Liver (tissue), 9 donors: Measurements from ENCODE around the gene KANK2. TPM values are rescaled to one million over a fixed set of nuclear protein-coding genes. Genes with fewer than 3 reads are reported as not detected.

Experiments
- DNase-seq: peaks from one replicate; pipeline ENCODE4 v3.0.0-alpha.2; 2017; ENCODE audit warnings: low spot score
- H3K27ac ChIP-seq, 2 donors: one replicate each; pipeline ENCODE4 v1.7.0; 2013; ENCODE audit warnings: inconsistent platforms in 2 of 2, low read length in 2 of 2, control low read depth in 1 of 2, low read depth in 1 of 2, mild to moderate bottlenecking in 1 of 2
- H3K27me3 ChIP-seq, 4 donors: one replicate each; pipeline versions ENCODE4 v1.6.1 to v1.7.0; 2013; ENCODE audit warnings: low read length in 3 of 4, inconsistent platforms in 1 of 4, mild to moderate bottlenecking in 1 of 4, moderate library complexity in 1 of 4; ENCODE audit not compliant: control insufficient read depth in 4 of 4, insufficient read depth in 4 of 4
- H3K36me3 ChIP-seq, 4 donors: one replicate each; pipeline versions ENCODE4 v1.6.1 to v1.7.0; 2013; ENCODE audit warnings: low read length in 3 of 4, mild to moderate bottlenecking in 3 of 4, low read depth in 1 of 4, moderate library complexity in 1 of 4; ENCODE audit not compliant: control insufficient read depth in 4 of 4, insufficient read depth in 3 of 4
- H3K4me1 ChIP-seq, 4 donors: one replicate each; pipeline versions ENCODE4 v1.6.1 to v1.7.0; 2013; ENCODE audit warnings: low read length in 3 of 4, mild to moderate bottlenecking in 3 of 4, moderate library complexity in 1 of 4; ENCODE audit not compliant: control insufficient read depth in 4 of 4, insufficient read depth in 4 of 4
- H3K4me3 ChIP-seq, 3 donors: one replicate each; pipeline versions ENCODE4 v1.6.1 to v1.7.0; 2013; ENCODE audit warnings: low read length in 3 of 3, control low read depth in 1 of 3, low read depth in 1 of 3, mild to moderate bottlenecking in 1 of 3
- H3K9ac ChIP-seq, 2 donors: one replicate each; pipeline ENCODE4 v1.7.0; 2013; ENCODE audit warnings: low read length in 2 of 2, mild to moderate bottlenecking in 2 of 2, moderate library complexity in 2 of 2, control low read depth in 1 of 2, low read depth in 1 of 2
- H3K9me3 ChIP-seq, 4 donors: one replicate each; pipeline versions ENCODE4 v1.6.1 to v1.7.0; 2013; ENCODE audit warnings: low read length in 3 of 4; ENCODE audit not compliant: control insufficient read depth in 4 of 4
- CTCF ChIP-seq: fragments of 150-350 bp; IDR thresholded peaks from 2 replicates; pipeline ENCODE4 v1.5.1; 2017; ENCODE audit warnings: improper control_type of control experiment, low read depth, low read length; ENCODE audit not compliant: missing input control
- EGR1 ChIP-seq, 2 donors: IDR thresholded peaks; 2 replicates each; pipeline ENCODE4 v1.6.1; 2016 to 2018; ENCODE audit warnings: antibody characterized with exemption in 2 of 2, low read depth in 2 of 2
- FOXA1 ChIP-seq: IDR thresholded peaks from 2 replicates; pipeline ENCODE4 v1.6.1; 2016; ENCODE audit warnings: antibody characterized with exemption
- FOXA2 ChIP-seq: IDR thresholded peaks from 2 replicates; pipeline ENCODE4 v1.6.1; 2016; ENCODE audit warnings: antibody characterized with exemption
- GABPA ChIP-seq, 2 donors: IDR thresholded peaks in 1 of 2; conservative IDR thresholded peaks in 1 of 2; 2 replicates each; pipeline ENCODE4 v1.6.1; 2016; ENCODE audit warnings: antibody characterized with exemption in 2 of 2, mild to moderate bottlenecking in 1 of 2, moderate library complexity in 1 of 2
- HNF4A ChIP-seq, 2 donors: conservative IDR thresholded peaks; 2 replicates each; pipeline ENCODE4 v1.6.1; 2016; ENCODE audit warnings: antibody characterized with exemption in 2 of 2, mild to moderate bottlenecking in 2 of 2
- HNF4G ChIP-seq: IDR thresholded peaks from 2 replicates; pipeline ENCODE4 v1.6.1; 2016; ENCODE audit warnings: antibody characterized with exemption
- JUND ChIP-seq, 2 donors: IDR thresholded peaks; 2 replicates each; pipeline ENCODE4 v1.6.1; 2016; ENCODE audit warnings: antibody characterized with exemption in 2 of 2
- MAX ChIP-seq: IDR thresholded peaks from 2 replicates; pipeline ENCODE4 v1.6.1; 2016; ENCODE audit warnings: antibody characterized with exemption
- NR2F2 ChIP-seq: IDR thresholded peaks from 2 replicates; pipeline ENCODE4 v1.6.1; 2016; ENCODE audit warnings: antibody characterized with exemption
- RAD21 ChIP-seq, 2 donors: IDR thresholded peaks; 2 replicates each; pipeline ENCODE4 v1.6.1; 2016; ENCODE audit warnings: antibody characterized with exemption in 2 of 2, mild to moderate bottlenecking in 2 of 2
- REST ChIP-seq: IDR thresholded peaks from 2 replicates; pipeline ENCODE4 v1.6.1; 2016; ENCODE audit warnings: antibody characterized with exemption, mild to moderate bottlenecking
- RXRA ChIP-seq, 2 donors: IDR thresholded peaks; 2 replicates each; pipeline ENCODE4 v1.6.1; 2017 to 2018; ENCODE audit warnings: antibody characterized with exemption in 2 of 2, mild to moderate bottlenecking in 1 of 2
- SP1 ChIP-seq: IDR thresholded peaks from 2 replicates; pipeline ENCODE4 v1.6.1; 2018; ENCODE audit warnings: antibody characterized with exemption, mild to moderate bottlenecking
- TAF1 ChIP-seq: conservative IDR thresholded peaks from 2 replicates; pipeline ENCODE4 v1.6.1; 2016; ENCODE audit warnings: antibody characterized with exemption, mild to moderate bottlenecking
- YY1 ChIP-seq: IDR thresholded peaks from 2 replicates; pipeline ENCODE4 v1.6.1; 2016; ENCODE audit warnings: antibody characterized with exemption, mild to moderate bottlenecking
- WGBS: extraction: QIAGEN DNeasy Blood & Tissue Kit; methylation state at CpG from one replicate; pipeline ENCODE4 v1.1.7; 2013; 5-methylcytosine and 5-hydroxymethylcytosine counted together
- polyA plus RNA-seq, 2 donors: library from polyadenylated mRNA; stranded (reverse) in 1 of 2; unstranded in 1 of 2; fragments of 200-250 nt in 1 of 2; fragments of >200 nt in 1 of 2; fragmentation: Nextera tagmentation in 1 of 2; extraction: Ambion mirVana in 1 of 2; gene quantifications; one replicate each; pipeline versions ENCODE4 v1.2.1 to v1.2.3, GENCODE V29; 2013 to 2015
- total RNA-seq, 2 donors: library from RNA; depleted of rRNA; stranded (reverse); fragments of >200 nt; gene quantifications; one replicate each; pipeline ENCODE4 v1.2.3, GENCODE V29; 2014
- TF ChIP-seq, protein P1 (sequence below): IDR thresholded peaks from 2 replicates; pipeline ENCODE4 v1.6.1; 2016; ENCODE audit warnings: antibody characterized with exemption
- TF ChIP-seq, protein P2 (sequence below): IDR thresholded peaks from 2 replicates; pipeline ENCODE4 v1.6.1; 2016; ENCODE audit warnings: antibody characterized with exemption
- donor health status: healthy.
- donor health status: healthy.
- donor health status: healthy.
- donor health status: healthy.
- donor health status: healthy.

KANK2 gene
- total and polyA plus RNA-seq, 4 donors = 15.0 to 67.8 (median 40.6) TPM

DNA sequence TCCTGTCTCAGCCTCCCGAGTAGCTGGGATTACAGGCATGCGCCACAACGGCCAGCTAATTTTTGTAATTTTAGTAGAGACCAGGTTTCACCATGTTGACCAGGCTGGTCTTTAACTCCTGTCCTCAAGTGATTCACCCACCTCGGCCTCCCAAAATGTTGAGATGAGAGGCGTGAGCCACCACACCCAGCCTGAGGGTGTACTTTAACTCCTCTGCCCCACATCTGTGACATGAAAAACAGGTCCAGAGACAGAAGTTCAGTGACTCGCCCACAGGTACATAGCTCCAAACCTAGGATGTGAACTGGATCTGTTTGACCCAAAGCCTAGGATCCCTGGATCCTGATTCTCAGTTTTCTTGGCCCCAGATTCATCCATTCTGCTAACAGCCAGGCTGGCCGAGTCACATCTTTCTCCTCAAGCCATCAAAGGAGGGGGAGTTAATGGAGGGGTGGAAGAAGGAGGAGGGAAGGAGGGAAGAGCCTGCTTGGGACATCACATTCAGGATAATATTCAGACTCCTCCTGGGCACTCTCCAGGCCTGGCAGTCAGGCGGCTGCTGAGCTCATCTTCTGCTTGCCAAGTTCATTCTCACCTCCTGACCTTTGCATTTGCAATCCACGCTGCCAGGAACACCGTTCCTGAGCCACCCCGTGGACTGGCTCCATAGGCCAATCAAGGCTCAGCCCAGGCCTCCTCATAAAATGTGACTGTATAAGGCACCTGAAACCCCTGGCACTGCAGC, 44.9 kb downstream of the KANK2 start:
- H3K4me3 ChIP-seq = no peak overlapping the region
- H3K36me3 ChIP-seq = no peaks in the 10 kb centered on the region
- TF ChIP-seq RAD21 (IDR thresholded peaks at IDR 0.05) (peak; percentile 38 to 44), REST (peak; percentile 81), HNF4G (peak; percentile 66), HNF4A (conservative IDR thresholded peaks at IDR 0.05) (peak; percentile 89 to 95), FOXA1 (no peak), SP1 (peak; percentile 95), JUND (IDR thresholded peaks at IDR 0.05) (peak; percentile 77 to 88), YY1 (peak; percentile 85), FOXA2 (no peak), EGR1 (IDR thresholded peaks at IDR 0.05; ENCODE audit: low read depth in 2 of 2) (no peak), CTCF (no peak), TAF1 (no peak), RXRA (IDR thresholded peaks at IDR 0.05) (peak; percentile 90 to 95), GABPA (IDR thresholded peaks at IDR 0.05 in 1 of 2, conservative IDR thresholded peaks at IDR 0.05 in 1 of 2) (no peak), NR2F2 (peak; percentile 97), MAX (peak; percentile 72)
- TF ChIP-seq, protein P1, sequence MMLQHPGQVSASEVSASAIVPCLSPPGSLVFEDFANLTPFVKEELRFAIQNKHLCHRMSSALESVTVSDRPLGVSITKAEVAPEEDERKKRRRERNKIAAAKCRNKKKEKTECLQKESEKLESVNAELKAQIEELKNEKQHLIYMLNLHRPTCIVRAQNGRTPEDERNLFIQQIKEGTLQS = peak; percentile 74
- TF ChIP-seq, protein P2, sequence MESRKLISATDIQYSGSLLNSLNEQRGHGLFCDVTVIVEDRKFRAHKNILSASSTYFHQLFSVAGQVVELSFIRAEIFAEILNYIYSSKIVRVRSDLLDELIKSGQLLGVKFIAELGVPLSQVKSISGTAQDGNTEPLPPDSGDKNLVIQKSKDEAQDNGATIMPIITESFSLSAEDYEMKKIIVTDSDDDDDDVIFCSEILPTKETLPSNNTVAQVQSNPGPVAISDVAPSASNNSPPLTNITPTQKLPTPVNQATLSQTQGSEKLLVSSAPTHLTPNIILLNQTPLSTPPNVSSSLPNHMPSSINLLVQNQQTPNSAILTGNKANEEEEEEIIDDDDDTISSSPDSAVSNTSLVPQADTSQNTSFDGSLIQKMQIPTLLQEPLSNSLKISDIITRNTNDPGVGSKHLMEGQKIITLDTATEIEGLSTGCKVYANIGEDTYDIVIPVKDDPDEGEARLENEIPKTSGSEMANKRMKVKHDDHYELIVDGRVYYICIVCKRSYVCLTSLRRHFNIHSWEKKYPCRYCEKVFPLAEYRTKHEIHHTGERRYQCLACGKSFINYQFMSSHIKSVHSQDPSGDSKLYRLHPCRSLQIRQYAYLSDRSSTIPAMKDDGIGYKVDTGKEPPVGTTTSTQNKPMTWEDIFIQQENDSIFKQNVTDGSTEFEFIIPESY = peak; percentile 84
- peaks cover 8 to 30% (median 18%) of the 10 kb centered on the region in 4 donors for H3K4me1 ChIP-seq
- WGBS = 51% methylated on average over 11 of the region's 11 CpGs
- no peaks in the 10 kb centered on the region for H3K9me3 ChIP-seq
- H3K9ac ChIP-seq = peak overlapping the region; percentile 3 to 10
- H3K27ac ChIP-seq = peak overlapping the region; percentile 80 to 88
- DNase-seq = no peak
- H3K27me3 ChIP-seq = no peaks in the 10 kb centered on the region
